BJ (cell line): ENCODE measurements around the gene MON1A. TPM values are rescaled to one million over a fixed set of nuclear protein-coding genes. Genes with fewer than 3 reads are reported as not detected.

Source experiments
- CTCF ChIA-PET: fragments of 350-600 bp; formaldehyde crosslinking; extraction: SDS; loops from one replicate; lab custom pipeline; 2021; ENCODE audit warnings: antibody characterized with exemption, inconsistent platforms; lab: Yijun Ruan, JAX
- POLR2A ChIA-PET: fragments of 300-600 bp; sonication (Branson Sonifier 250); formaldehyde crosslinking; extraction: SDS; loops from one replicate; lab custom pipeline; 2021; ENCODE audit warnings: antibody characterized with exemption; lab: Charles Lee
- DNase-seq: peaks from one replicate; pipeline ENCODE4 v3.0.0-alpha.2; 2011; ENCODE audit warnings: low read depth
- H3K27me3 ChIP-seq: 2 replicates; pipeline ENCODE4 v1.6.0; 2011; ENCODE audit warnings: low read length; ENCODE audit not compliant: control insufficient read depth, insufficient read depth
- H3K36me3 ChIP-seq: 2 replicates; pipeline ENCODE4 v1.5.1; 2011; ENCODE audit warnings: low read length; ENCODE audit not compliant: control insufficient read depth, insufficient read depth
- H3K4me3 ChIP-seq: 2 replicates; pipeline ENCODE4 v1.5.1; 2011; ENCODE audit warnings: low read depth, mild to moderate bottlenecking, control low read depth, low read length
- polyA plus RNA-seq: library from polyadenylated mRNA; depleted of rRNA; stranded (reverse); fragments of >200 nt; gene quantifications from 2 replicates; pipeline ENCODE4 v1.2.3, GENCODE V29; 2011; rRNA removed
- small RNA-seq: library from RNA; depleted of rRNA; stranded (forward); fragments of <200 nt; gene quantifications from one replicate; pipeline ENCODE3, GENCODE V24; 2012; ENCODE audit warnings: low replicate concordance, low read depth; ENCODE audit not compliant: insufficient read length
- TF ChIP-seq, protein P1 (sequence below): IDR thresholded peaks from 2 replicates; pipeline ENCODE4 v1.5.1; 2011; ENCODE audit warnings: low read depth, mild to moderate bottlenecking, control low read depth, inconsistent platforms, low read length, moderate library complexity; ENCODE audit not compliant: insufficient read depth

MON1A gene
- polyA plus RNA-seq, 1 experiment, result 14.1 TPM

DNA sequence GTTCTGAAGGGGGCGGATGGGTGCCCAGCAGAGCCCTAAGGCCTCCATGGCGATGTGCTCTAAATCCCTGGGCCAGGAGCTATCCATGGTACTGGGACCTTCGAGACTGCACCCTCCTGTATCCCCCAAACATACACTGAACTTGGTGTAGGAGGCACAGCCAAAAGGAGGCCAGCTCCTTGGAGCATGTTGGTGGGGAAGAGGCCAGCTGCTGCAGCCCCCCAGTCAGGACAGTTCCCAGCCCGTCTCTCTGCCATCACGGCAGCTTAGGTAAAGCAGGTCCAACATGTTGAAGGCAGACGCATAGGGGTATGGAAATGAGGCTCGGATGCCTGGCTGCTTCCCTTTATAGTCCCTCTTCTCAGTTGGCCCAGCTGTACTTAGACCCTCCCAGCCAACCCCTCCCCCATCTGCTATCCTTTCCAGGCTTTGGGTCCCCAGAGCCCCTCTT is 61.7 kb downstream of the MON1A start:
- ChIA-PET CTCF (interaction anchor here (1.0 to 1.5 kb wide), 2 partner anchors 13 to 65 kb away, joined by 4 to 7 read pairs; partner anchors contain the start of gene INKA1), POLR2A (no interaction called here)
- H3K27me3 ChIP-seq, result peaks cover 44% of the 10 kb centered on the region
- DNase-seq, result no peak
- no peak overlapping the region for H3K4me3 ChIP-seq
- TF ChIP-seq, protein P1, sequence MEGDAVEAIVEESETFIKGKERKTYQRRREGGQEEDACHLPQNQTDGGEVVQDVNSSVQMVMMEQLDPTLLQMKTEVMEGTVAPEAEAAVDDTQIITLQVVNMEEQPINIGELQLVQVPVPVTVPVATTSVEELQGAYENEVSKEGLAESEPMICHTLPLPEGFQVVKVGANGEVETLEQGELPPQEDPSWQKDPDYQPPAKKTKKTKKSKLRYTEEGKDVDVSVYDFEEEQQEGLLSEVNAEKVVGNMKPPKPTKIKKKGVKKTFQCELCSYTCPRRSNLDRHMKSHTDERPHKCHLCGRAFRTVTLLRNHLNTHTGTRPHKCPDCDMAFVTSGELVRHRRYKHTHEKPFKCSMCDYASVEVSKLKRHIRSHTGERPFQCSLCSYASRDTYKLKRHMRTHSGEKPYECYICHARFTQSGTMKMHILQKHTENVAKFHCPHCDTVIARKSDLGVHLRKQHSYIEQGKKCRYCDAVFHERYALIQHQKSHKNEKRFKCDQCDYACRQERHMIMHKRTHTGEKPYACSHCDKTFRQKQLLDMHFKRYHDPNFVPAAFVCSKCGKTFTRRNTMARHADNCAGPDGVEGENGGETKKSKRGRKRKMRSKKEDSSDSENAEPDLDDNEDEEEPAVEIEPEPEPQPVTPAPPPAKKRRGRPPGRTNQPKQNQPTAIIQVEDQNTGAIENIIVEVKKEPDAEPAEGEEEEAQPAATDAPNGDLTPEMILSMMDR, result no peak
- H3K36me3 ChIP-seq, result no peaks in the 10 kb centered on the region

DNA sequence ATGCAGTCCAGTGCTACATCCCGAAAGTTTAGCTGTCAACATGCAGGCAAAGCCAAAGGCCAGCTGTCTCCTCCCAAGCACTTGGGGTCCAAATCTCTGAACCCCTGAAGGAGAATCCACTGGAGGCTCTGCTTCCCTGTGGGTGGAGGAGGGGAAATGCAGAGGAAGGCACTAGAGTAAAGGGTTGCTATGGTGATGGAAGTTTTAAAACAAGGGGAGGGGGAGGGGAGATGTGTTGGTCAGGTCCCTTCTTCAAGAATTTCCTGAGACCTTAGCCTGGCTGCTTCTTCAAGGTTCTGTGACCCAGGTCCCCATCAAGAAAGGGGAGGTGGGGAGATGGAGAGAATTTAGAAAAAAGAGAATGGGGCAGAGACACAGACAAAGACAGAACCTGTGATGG is 62.2 kb downstream of the MON1A start:
- H3K4me3 ChIP-seq, result no peak overlapping the region
- H3K36me3 ChIP-seq, result no peaks in the 10 kb centered on the region
- TF ChIP-seq, protein P1, result no peak
- no peak for DNase-seq
- H3K27me3 ChIP-seq, result peaks cover 44% of the 10 kb centered on the region
- POLR2A ChIA-PET, result no interaction called here
- CTCF ChIA-PET, result interaction anchor here (0.6 to 1.5 kb wide), 3 partner anchors 13 to 799 kb away, joined by 3 to 7 read pairs (median 4); partner anchors contain the start of gene INKA1

DNA sequence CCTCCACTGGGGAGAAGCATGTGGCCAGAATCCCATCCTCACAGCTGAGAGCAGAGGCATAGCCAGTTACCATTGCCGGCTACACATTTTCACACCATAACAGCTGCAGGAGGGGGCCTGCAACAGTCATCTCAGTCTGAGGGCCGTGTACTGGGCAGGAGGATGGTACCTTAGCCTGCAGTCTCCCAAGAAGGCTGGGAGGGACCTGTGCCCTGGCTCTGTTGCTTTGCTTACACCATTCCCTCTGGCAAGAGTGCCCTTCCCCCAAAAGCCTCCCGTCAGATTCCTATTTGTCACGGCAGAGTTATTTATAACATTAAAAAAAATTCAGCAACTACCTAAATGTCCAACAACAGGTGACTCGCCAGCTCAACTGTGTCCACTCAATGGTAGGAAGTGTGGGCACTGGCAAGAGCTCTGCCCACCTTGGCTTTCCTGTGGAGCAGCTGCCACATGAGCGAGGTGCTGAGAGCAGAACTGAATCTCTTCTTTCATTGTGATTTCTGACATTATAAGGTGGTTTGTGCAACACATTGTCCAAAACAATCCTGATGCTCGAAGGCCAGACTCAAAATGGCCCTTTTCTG is 64.3 kb downstream of the MON1A start:
- TF ChIP-seq, protein P1, result no peak
- DNase-seq, result no peak
- H3K36me3 ChIP-seq, result no peaks in the 10 kb centered on the region
- H3K27me3 ChIP-seq, result peaks cover 37% of the 10 kb centered on the region
- ChIA-PET CTCF (no interaction called here), POLR2A (no interaction called here)
- H3K4me3 ChIP-seq, result no peak overlapping the region

DNA sequence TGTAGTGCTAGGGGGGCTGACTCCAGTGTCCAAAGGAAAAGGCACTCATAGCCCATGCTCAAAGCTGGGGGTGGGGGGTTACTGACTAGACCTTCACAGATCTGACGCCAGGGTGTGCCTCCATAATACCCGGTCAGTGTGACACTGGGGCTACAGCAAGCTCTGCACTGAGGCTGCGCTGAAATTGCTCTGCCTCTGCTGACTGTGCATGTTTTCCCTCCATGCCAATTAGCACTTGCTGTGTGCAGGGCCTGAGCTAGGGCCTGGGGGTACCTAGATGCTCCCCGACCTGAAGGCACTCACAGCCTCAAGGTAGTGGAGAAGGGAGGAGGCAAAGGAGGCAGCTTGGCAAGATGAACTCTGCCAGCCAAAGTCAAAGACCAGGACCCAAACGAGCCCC is 65.1 kb downstream of the MON1A start:
- H3K36me3 ChIP-seq, result no peaks in the 10 kb centered on the region
- no peak for DNase-seq
- no peak overlapping the region for H3K4me3 ChIP-seq
- TF ChIP-seq, protein P1, result no peak
- peaks cover 31% of the 10 kb centered on the region for H3K27me3 ChIP-seq
- ChIA-PET POLR2A (no interaction called here), CTCF (interaction anchor here (1.1 kb wide), 1 partner anchor 9 kb away, joined by 4 read pairs; no protein-coding TSS in a partner anchor)

DNA sequence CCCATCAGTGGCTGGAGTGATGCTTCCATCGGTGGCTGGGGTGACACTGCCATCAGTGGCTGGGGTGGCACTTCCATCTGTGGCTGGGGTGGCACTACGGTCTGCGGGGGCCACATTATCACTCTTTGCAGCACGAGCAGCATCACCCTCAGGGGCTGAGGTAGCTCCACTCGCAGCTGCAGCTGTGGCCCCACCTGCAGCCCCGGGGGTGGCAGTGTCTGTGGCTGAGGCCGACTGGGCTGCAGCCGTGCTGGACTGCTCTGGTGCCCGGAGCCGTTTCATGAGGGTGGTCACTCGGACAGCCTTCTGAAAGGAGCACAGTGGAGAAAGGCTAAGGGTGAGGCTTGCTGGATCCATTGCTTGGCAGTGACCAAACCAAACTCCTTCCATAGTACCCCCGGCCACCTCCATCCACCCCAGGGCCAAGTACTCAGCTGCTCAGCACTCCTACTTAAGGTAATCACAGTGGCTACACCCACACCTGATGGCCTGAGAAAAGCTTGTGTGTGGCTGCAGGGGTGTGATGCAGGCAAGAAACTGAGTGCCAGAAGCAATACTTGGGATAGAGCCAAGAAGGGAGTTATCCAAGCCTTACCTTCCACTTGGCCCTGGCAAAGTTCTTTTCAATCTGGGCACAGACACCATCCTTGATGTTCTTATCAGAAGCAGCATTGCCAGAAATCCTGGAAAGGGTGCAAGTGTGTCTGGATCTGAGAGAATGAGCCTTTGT is 69.9 kb downstream of the MON1A start:
- CTCF ChIA-PET, result no interaction called here
- TF ChIP-seq, protein P1, result no peak
- Histone ChIP-seq H3K27me3 (peaks cover 7% of the 10 kb centered on the region), H3K4me3 (no peak overlapping the region), H3K36me3 (no peaks in the 10 kb centered on the region)
- DNase-seq, result no peak
- POLR2A ChIA-PET, result no interaction called here

Small RNAs within 50 kb of the gene (small RNA-seq; reads per million reads assigned to genes)
- gene RN7SL217P, result not detected

Other genes with a start within 250 kb of the MON1A start
- gene MST1, start 240.3 kb downstream of the MON1A start, polyA plus RNA-seq, result 5.5 and 10.7 TPM in 2 replicates
- 28.8 and 61.2 TPM in 2 replicates for gene RNF123, start 240.3 kb downstream of the MON1A start, polyA plus RNA-seq
- gene AMIGO3, start 210.1 kb downstream of the MON1A start, polyA plus RNA-seq, result not detected in 2 replicates
- 19.0 and 30.0 TPM in 2 replicates for gene GMPPB, start 205.9 kb downstream of the MON1A start, polyA plus RNA-seq
- 35.8 and 54.4 TPM in 2 replicates for gene IP6K1, start 143.3 kb downstream of the MON1A start, polyA plus RNA-seq
- not detected in 2 replicates for gene CDHR4, start 129.9 kb downstream of the MON1A start, polyA plus RNA-seq
- gene INKA1, start 126.5 kb downstream of the MON1A start, polyA plus RNA-seq, result 3.1 and 4.4 TPM in 2 replicates
- gene UBA7, start 115.9 kb downstream of the MON1A start, polyA plus RNA-seq, result 32.9 and 62.5 TPM in 2 replicates
- gene TRAIP, start 73.2 kb downstream of the MON1A start, polyA plus RNA-seq, result 4.9 and 5.8 TPM in 2 replicates
- gene CAMKV, start 59.9 kb downstream of the MON1A start, polyA plus RNA-seq, result not detected in 2 replicates
- gene MST1R, start 25.9 kb downstream of the MON1A start, polyA plus RNA-seq, result 0.17 and 0.64 TPM in 2 replicates
- gene RBM6, start 10.3 kb upstream of the MON1A start, polyA plus RNA-seq, result 33.4 and 46.6 TPM in 2 replicates
- gene RBM5, start 159.1 kb upstream of the MON1A start, polyA plus RNA-seq, result 171 and 205 TPM in 2 replicates
- 7.4 and 11.4 TPM in 2 replicates for gene SEMA3F, start 225.5 kb upstream of the MON1A start, polyA plus RNA-seq